GM19438 (cell line): ENCODE data around the gene PSMA6.
"Not testable (repeated sequence)": the region's sequence is repeated elsewhere in the genome, so short reads cannot be mapped to it uniquely, and the experiment has no call there.

ENCODE experiments used
- ATAC-seq: cut with Tn5 transposase; IDR thresholded peaks from one replicate; pipeline ENCODE4 v1.9.1; 2021; ENCODE audit warnings: low read depth; ENCODE audit not compliant: unreplicated experiment

The PSMA6 gene

DNA sequence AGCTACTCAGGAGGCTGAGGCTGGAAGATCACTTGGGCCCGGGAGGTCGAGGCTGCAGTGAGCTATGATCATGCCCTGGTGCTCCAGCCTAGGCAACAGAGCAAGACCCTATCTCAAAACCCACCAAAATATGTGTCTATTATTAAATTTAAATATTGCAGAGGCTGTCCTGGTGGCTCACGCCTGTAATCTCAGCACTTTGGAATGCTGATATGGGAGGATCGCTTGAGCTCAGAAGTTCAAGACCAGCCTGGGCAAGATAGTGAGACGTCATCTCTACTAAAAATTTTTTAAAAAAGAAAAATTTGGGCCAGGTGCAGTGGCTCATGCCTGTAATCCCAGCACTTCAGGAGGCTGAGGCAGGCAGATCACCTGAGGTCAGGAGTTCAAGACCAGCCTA, 13.9 kb downstream of the PSMA6 start:
- no peak for ATAC-seq

DNA sequence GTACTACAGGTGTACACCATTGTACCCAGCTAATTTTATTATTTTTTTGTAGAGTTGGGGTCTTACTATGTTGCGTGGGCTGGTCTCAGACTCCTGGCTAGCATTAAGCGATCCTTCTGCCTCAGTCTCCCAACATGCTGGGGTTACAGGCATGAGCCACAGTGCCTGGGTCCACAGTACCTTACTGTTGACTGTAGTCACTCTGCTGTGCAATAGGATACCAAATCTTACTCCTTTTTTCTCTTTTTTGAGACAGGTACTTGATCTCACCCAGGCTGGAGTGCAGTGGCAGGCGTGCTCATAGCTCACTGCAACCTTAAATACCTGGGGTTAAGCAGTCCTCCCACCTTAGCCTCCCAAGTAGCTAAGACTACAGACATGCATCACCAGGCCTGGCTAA, 25.6 kb downstream of the PSMA6 start:
- ATAC-seq = no peak

DNA sequence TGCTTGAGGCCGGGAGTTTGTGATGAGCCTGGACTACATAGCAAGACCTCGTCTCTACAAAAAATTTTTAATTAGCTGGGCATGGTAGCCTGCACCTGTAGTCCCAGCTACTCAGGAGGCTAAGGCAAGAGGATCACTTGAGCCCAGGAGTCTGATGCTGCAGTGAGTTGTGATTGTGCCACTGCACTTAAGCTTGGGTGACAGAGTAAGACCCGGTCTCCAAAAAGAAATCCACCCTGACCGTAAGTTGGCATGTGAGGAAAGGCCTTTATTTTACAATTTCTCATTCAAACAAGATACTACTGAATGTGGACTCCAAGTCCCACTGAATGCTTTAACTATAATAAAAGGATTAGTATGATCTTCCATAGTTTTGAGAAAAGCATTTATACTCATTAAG, 27.3 kb downstream of the PSMA6 start:
- ATAC-seq = no peak

DNA sequence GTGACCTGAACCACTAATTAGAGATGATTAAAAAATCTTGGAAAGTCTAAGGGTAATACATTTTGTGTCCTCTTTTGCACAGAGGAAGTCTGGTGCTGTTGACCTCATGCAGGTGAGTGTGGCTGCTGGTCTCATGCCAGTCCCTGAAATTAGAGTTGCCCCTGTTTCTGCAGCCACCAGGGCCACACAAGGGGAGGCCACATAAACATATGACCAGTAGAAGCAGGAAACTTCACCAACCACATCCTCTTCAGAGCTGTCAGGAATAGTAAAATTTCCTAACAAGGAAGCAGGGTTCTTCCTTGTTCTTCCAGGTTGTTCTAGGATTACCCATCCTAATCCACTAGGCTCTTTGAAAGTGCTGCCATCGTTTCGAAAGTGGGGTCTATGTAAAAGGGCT, 28.3 kb downstream of the PSMA6 start:
- no peak for ATAC-seq

DNA sequence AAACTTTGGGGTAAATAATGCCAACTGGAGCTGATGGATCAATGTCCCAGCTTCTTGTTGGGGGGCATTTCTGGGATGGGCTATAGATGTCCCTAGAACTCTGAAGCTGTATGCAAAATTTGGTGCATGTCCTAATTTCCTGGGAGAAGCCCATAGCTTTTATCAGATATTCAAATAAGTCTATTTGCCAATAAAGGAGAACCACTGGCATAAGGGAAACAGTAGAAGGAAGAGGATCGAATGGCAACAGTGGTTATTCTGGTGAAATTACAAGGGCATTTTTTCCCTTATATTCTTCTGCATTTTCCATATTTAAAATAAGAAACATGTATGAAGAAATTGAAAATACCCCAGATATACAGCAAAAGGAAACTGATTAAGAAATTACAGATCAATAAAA, 34.2 kb downstream of the PSMA6 start:
- ATAC-seq = no peak

DNA sequence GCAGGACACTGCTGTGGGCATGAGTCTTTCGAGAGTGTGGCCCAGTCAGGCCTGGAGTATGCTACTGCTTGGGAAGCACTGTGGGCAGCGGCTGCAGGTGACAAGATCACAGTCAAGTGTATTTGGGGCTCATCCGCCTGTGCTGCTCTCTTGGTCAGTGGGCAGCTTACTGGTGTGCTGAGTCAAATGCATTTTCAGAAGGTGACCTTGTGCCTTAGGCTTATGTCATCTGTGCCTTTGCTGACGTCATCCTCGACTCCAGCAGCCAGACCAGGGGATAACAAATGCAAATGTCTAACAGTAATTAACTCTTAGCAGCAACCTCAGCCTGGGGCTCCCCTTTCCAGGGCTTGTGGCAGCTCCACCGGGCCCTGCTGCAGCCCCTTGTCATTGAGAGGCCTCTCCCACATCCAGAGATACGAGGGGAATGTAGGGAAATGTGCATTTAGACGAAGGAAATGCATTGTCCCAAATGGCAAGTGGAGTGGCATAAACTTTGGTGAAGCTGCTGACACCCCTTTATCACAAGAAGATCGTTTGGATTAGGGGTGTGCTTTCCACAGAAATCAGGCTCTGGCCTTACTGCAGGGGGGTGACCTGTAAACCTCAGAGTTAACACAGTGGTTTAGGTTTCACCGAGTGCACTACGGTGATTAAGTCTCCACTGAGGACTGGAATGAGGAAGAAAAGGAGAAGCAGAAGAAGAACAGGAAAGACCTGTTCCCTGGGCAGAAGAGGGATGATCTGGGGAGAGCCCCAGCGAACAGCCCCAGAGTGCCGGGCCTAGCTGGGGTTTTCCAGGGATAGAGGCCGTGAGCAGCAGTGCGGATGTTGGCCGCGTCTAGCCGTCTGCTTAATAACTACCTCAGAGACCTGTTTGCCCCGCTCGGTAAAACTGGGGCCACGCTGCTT, 39.7 kb downstream of the PSMA6 start:
- ATAC-seq = peak; percentile 45

DNA sequence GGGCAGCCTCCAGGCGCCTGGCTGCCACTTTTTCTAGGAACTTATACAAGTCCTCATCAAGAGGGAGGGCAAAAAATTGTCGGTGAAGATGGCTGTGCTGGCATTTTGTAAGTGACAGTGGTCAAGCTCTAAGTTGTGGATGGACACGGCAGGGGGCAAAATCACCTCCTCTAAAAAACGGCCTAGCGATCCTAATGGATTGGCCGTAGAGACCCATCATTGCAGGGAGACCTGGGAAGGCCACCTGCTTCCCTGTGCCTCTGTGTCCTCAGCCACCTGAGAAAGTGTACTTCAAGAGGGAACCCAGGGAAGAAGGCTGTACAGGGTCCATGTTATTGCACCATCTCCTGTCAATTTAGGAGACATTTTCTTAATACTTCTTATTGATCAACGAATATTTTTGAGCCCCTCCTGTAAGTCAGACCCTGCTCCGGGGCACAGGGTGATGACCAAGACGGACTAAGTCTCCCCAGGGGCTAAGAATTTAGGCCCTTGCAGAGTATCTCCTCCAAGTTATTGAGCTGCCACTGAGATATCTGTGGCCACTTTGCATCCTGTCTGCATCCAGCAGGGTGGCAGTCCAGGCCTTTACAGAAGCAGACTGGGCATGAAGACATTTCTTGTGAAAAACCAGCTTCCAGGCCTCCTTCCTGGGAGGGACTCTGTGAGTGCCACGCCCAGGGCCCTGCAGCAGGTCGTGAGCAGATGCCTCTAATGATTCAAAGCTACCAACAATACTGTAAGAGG, 40.5 kb downstream of the PSMA6 start:
- ATAC-seq = no peak

DNA sequence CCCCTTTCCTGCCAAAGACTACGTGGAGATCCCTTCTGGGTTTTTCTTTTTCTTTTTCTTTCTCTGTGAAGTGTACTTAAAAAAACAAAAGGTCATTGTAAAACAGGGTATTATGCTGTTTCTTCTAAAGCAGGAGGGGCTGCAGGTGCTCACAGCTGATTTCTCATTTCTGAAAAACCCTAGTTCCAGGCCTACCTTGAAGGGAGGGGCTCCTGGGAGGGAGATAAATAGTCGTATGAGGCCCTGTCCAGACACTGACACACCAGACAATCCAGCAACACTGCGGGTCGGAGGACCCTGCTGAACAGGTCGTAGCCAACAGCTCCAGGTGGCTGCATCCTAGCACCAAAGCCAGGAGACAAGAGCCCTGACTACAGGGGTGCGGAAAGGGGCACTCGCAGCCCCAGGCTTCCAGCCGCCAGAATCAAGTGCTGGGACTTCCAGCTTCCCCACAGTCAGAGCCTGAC, 41.1 kb downstream of the PSMA6 start:
- no peak for ATAC-seq

DNA sequence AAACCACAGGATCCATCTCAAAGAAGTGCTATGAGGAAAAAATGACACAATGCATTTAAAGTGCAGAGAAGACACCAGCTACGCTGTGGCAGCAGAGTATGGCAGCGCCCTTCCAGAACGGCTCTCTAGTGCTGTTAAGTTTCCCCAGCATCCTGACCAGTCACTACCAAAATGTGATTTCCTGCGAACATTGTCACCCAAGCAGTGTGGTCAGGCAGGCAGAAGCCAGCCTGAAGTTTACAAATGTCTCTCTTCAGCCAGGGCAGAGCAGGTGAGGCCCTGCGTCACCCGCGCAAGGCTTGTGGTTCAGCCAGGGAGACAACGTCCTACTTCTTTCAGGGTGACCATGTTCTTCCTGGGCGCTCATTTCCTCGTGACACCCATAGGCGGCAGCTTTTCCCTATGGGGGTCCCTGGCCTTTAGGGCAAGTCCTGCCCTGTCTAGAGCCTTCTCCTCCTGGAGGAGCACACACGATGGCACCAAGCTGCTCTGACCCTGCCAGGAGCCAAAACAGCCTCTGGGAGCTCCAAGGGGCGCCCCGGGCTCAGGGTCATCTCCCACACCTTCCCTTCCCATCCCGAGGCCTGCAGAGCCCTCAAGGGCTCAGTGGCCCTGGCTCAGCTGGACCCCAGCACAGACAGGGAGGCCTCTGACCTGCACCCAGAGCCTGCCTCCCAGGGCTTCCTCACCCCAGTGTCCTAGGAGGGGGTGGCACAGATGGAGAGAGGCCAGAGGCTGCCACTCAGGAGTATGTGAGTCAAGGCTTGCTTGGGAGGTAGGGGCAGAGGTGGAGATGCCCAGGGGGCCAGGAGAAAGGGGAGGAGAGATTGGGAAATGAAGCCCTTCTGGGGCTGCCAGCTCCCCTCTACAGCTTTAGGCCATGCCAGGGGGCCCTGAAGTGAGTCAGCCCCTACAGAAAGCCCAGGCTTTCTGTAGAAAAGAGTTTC, 41.9 kb downstream of the PSMA6 start:
- ATAC-seq = no peak

DNA sequence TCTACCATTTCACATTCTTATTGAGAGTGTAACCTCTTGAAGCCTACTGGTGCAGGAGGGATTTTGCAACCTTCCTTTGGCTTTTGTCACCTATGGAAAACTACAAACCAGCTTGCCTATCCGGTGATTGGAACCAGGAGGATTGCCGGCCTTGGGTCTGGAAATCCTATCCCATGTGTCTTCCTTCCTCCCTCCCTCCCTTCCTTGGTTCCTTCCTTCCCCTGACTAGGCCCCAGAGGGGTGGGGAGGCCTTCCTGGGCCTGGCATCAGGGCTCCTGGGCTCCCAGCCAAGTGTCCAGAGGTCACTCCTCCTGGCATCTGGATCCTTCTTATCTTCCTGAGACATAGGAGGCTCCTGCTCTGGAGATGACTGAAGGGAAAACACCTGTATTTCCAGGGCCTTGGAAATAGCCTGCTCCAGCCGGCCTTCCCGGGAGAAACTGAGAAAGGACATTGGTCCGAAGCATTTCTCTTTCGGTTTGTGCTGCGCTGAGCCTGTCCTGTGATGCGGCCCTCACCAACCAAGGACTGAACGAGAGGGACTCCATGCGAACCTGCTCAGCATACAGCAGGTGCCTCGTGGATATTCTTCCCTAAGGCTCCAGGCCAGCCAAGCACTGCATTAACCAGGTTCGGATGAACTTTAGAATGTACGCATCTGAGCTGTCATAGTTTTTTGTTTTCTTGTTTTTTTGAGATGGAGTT, 43.4 kb downstream of the PSMA6 start:
- no peak for ATAC-seq

DNA sequence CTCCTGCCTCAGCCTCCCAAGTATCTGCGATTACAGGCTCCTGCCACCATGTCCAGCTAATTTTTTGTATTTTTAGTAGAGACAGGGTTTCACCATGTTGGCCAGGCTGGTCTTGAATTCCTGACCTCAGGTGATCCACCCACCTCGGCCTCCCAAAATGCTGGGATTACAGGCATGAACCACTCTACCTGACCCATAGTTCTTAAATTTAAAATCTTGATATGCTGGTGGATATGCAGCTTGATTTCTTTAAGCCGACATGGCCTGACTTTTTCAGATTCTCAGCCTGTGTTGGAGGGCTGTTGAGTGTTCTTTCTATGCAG, 44.0 kb downstream of the PSMA6 start:
- not testable (repeated sequence) for ATAC-seq

DNA sequence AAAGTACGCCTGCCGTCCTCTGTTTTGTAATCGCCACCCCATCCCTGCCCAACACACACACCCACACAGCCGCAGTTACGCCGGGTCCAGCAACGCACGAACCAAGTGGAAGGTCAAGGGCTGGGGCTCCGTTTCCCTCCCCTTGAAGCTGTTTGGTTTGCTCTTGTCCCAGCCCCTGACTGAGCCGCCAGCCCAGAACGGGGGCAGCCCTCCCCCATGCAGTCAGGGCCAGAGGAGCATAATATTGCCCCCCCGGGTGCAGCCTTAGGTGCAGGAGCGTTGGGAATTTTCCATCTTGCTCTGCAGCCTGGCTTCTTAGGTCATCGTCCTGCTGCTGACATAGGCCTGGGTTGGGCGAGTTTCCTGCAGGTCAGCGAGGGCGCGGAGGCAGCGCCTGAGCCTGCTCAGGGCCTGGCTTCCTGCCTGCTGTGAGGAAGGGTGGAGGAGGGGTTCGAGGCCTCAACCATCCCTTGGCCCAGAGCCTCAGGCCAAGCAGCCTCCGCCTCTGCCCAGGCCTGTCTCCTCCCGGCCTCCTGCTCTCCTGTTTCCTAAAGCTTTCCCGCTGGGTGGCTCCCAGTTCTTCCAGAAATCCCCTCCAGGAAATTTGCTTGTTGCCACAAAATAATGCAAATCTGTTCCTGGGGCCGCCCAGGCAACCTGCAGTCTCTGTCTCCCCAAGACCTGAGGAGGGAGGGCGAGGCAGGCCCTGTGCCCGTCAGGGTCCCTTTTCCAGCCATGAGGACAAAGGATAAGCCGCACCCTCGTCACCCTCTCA, 44.5 kb downstream of the PSMA6 start:
- no peak for ATAC-seq

DNA sequence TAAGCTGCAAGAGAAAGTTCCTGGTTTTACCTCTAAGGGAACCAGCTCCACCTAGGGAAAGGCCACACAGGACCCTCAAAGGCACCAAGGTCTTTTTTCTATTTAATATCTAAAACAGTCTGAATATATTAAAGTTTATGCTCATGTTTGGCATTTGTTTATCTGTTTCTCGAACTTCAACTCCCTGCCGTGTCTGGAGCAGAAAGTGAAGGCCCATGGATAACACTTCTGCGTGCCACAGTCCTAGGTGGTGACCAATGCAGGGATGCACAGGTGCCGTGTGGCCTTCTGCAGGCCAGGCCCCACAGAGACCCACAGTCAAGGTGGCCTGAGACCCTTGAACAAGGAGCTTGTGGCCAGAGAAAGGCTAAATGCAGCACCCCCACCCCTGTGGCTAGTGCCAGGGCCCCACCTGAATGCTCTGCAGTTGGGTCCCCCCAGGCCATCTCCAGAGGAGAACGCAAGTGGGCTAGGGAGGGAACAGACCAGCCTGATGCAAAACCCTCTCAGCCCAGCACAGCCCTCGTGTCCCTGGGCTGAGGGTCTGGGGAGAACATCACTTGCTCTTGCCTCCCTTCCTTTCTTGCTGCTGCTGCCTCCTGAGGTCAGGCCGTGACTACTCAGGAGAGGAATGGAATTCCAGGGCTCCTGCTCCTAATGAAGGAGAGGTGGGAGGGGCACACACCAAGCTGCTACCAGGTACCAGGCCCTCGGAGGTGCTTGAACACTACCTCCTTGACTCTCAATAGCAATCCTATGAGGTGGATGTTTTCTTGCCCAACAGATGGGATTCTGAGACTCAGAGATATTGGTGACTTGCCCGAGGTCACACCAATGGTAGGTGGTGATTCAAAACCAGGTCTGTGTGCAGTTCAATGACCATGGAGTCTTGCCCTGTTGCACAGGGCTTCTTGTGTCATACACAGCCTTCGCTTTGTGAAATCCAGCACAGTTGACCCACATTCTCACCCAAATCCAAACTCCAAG, 45.4 kb downstream of the PSMA6 start:
- no peak for ATAC-seq

DNA sequence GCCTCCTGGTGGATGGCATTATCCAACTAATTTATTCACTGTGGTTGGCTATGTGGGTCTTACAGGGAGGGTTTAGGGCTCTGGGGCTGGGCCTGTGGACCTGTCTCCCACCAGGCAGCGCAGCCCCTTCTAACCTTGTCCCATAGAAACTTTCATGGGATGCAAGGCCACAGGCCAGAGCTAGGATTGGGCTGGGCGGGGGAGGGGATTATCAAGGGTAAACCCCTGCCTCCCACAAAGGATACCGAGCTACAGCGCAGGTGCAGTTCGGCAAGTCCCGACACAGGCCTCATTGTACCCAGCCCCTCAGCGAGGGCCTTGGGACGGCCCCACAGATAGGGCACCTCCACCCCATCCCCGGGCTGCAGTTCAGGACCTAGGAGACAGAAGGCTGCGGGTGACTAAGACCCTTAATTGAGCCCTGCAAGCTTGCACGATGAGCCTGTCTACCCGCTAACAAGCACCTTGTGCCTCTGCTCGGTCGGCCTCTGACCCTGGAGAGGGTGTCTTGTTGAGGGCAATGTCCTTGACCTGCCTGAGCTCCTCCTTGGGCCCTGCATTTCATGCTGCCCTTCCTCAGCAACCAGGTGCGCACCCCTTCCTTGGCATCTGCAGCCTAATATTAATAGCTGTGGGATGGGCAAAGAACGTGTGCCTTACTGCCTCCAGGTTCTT, 46.7 kb downstream of the PSMA6 start:
- ATAC-seq = no peak

DNA sequence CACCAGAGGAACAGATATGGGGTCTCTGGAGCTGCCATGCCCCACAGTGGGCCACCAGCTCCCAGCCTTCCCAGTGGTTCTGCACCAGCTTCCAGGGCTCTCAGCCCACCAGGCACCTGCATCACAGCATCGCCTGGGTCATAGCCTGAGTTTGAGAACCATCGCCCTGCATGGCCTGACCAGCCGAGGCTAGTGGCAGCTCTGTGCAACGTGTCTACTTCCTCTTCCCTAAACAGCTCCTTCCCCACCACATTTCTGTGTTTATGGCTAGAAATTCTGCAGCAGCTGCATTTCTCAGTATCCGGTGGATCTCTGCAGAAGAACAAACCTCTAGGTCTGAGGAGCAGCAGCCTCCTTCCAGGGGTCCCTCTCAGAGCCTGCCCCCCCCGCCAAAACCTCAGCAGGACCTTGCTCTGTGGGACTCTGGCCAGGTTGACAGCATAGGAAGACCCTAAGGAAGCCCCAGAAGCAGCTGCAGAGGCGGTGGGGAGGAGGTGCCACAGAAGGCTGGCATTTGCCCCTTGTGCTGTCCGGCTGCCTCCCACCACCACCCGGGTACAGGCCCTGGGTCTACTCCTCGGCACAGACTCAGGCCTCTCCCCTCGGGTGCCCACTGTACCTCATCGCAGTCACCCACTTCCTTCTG, 47.7 kb downstream of the PSMA6 start:
- no peak for ATAC-seq

DNA sequence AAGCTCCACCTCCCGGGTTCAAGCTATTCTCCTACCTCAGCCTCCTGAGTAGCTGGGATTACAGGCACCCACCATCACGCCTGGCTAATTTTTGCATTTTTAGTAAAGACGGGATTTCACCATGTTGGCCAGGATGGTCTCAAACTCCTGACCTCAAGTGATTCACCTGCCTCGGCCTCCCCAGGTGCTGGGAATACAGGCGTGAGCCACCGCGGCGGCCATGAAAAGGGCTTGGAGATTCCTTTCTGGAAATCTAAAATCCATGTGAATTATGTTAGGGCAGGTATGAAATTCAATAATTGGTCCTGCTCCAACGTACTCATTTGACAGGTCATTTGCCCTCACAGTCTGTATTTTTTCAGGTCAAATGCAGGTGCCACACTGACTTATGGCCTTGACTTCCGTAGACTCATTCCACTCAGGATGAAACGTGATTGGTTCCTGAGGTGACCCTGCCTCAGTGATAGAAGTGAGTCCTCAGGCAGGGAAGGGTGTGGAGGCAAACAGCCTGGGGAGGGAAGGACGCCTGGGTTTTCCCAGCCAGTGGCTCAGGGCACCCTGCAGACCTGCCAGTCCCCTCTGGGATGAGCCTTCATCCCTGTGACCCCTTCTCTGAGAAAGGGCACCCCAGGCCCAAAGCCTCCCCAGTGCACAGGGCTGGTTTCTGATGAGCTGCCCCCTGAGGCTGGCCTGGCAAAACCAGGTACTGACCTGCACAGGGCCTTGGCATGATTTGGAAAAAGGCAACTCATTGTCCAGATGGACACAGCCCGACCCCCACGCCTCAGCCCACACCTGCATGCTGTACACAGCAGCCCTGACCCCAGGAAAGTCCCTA, 48.7 kb downstream of the PSMA6 start:
- no peak for ATAC-seq

DNA sequence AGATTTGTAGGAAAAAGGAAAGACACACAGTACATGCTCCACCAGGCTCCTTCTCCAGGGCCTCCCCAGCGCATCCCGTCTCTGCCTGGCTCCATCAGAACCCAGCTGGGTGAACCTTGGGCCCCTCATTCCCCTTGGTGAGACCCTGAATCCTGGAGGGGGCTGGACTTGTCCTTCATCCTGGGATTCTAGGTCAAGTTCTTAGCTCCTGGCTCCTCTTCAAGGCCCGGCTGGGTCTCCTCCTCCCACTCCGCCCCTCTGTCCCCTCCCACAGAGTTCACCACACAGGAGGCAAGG, 49.2 kb downstream of the PSMA6 start:
- no peak for ATAC-seq
